GM10248 (cell line): Measurements from ENCODE around the gene IL1RAPL2.
"Not testable (repeated sequence)": the region's sequence is repeated elsewhere in the genome, so short reads cannot be mapped to it uniquely, and the experiment has no call there.

Source experiments
- CTCF ChIA-PET: fragments of 300-600 bp; sonication (Branson Sonifier 250); formaldehyde crosslinking; extraction: SDS; loops from one replicate; lab custom pipeline; 2021; ENCODE audit warnings: antibody characterized with exemption; lab: Yijun Ruan, JAX
- POLR2A ChIA-PET: fragments of 350-650 bp; sonication (Branson Sonifier 250); formaldehyde crosslinking; extraction: SDS; loops from one replicate; lab custom pipeline; 2020; ENCODE audit warnings: antibody characterized with exemption; lab: Yijun Ruan, JAX
- DNase-seq: peaks from one replicate; pipeline ENCODE4 v3.0.0; 2012; ENCODE audit errors: extremely low spot score
- CTCF ChIP-seq: IDR thresholded peaks from 2 replicates; pipeline ENCODE4 v1.5.1; 2012; ENCODE audit warnings: mild to moderate bottlenecking, low read depth; ENCODE audit errors: extremely low read depth, missing control alignments, control extremely low read depth

IL1RAPL2 gene

GRCh38 chrX:104565791-104566680, at the start of gene IL1RAPL2:
IL1RAPL2 (plus strand) TSS chrX:104566199.
- ChIA-PET CTCF (interaction anchor here (0.7 to 1.4 kb wide), 3 partner anchors 10 to 14 kb away, joined by 3 to 4 read pairs (median 3); no protein-coding TSS in a partner anchor), POLR2A (no interaction called here)
- DNase-seq, result no peak
- no peak for TF ChIP-seq CTCF

- ChIA-PET CTCF (interaction anchor here (1.4 kb wide), 1 partner anchor 33 kb away, joined by 4 read pairs; no protein-coding TSS in a partner anchor), POLR2A (no interaction called here)
- TF ChIP-seq CTCF, result no peak
- DNase-seq, result no peak
Measured at GRCh38 chrX:104522386-104522785, 43.6 kb upstream of the IL1RAPL2 start.

- TF ChIP-seq CTCF, result no peak
Measured at GRCh38 chrX:104523858-104524257, 42.1 kb upstream of the IL1RAPL2 start.

GRCh38 chrX:104539081-104539480, 26.9 kb upstream of the IL1RAPL2 start:
- ChIA-PET POLR2A (no interaction called here), CTCF (no interaction called here)
- no peak for DNase-seq
- TF ChIP-seq CTCF, result no peak

More at GRCh38 chrX:104523858-104524257, 42.1 kb upstream of the IL1RAPL2 start:
- POLR2A ChIA-PET, result no interaction called here
- CTCF ChIA-PET, result no interaction called here
- DNase-seq, result no peak

GRCh38 chrX:104542447-104542846, 23.6 kb upstream of the IL1RAPL2 start:
- DNase-seq, POLR2A ChIA-PET, CTCF ChIA-PET: not testable (repeated sequence)

- ChIA-PET CTCF (no interaction called here), POLR2A (no interaction called here)
- no peak for TF ChIP-seq CTCF
- no peak for DNase-seq
Measured at GRCh38 chrX:104564335-104564734, 1.7 kb upstream of the IL1RAPL2 start.
